GM18502 (cell line): ENCODE data around the gene ITGA6.

ENCODE experiments used
- ATAC-seq: cut with Tn5 transposase; IDR thresholded peaks from one replicate; pipeline ENCODE4 v1.9.1; 2021; ENCODE audit warnings: mild to moderate bottlenecking; ENCODE audit not compliant: unreplicated experiment, poor library complexity

ITGA6 gene

DNA sequence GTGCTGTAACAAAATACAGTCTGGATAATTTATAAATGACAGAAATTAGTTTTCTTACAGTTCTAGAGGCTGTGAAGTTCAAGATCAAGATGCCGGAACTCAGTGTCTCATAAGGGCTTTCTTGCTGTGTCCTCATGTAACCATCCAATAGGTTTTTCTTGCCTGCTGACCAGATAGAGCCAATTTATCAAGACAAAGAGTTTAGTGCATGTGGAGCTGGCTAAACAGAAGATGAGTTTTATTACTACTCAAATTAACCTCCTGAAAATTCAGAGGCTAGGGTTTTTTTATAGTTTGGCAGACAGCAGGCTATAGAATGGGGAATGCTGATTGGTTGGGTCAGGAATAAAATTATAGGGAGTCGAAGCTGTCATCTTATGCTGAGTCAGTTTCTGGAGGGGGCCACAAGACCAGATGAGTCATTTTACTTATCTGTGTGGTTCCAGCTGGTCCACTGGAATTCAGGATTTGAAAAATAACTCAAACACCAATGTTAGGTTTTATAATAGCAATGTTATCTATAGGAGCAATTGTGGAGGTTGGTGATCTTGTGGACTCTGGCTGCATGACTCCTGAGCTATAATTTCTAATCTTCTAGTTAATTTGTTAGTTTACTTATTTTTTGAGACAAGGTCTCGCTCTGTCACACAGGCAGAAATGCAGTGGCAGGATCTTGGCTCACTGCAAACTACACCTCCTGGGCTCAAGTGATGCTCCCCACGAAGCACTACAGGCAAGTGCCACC, 125.3 kb downstream of the ITGA6 start:
- no peak for ATAC-seq

DNA sequence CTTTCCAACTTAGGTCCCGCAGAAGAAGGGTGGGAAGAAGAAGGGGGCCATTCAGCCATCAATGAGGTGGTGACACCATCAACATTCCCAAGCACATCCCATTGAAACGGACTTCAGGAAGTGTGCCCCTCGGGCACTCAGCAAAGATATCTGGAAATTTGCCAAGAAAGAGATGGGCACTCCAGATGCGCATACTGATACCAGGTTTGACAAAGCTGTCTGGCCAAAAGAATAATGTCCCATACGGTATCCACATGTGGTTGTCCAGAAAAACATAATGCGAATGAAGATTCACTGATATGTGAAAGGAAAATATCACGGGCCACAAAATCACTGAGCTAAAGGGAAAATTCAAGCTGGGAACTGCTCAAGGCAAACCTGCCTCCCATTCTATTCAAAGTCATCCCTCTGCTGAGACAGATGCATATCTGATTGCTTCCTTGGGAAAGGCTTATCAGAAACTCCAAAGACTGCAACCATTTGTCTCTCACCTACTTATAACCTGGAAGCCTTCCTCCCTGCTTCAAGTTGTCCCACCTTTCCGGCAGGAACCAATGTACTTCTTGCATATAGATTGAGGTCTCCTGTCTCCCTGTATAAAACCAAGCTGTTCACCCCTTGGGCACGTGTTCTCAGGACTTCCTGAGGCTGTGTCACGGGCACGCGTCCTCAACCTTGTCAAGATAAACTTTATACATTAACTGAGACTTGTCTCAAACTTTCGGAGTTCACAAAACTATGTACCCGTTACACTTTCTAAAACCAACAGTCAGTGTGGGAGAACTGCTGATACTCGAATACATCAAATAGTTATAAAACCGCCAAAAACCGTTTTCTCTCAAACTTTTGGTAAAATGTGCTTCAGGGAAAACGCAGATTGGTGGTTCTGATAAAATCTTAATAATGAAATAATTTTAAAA, 127.2 kb downstream of the ITGA6 start:
- ATAC-seq = no peak

DNA sequence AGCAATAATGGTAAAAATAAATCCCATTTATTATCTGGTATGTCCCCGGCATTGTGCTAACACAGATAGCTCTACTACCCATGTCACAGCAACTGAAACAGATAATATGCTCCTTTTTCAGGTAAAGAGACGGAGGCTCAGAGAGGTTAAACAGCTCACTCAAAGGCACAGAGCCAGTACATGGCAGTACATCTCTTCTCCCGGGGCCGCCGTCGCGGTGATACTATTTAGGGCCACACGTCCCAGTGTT, 127.8 kb downstream of the ITGA6 start:
- ATAC-seq = no peak
